ENCODE data around the gene AGAP5. TPM values are rescaled to one million over a fixed set of nuclear protein-coding genes. Genes with fewer than 3 reads are reported as not detected.

Gene AGAP5
- total RNA-seq, 2 experiments from 2014 or later = 8.8 to 9.8 TPM

- H3K27me3 Mint-ChIP-seq = peaks cover 3% of the 10 kb centered on the region
- ATAC-seq (no peak), DNase-seq (no peak)
- no peaks in the 10 kb centered on the region for H3K36me3 Mint-ChIP-seq (ENCODE audit: low read depth)
- H3K9me3 Mint-ChIP-seq = no peaks in the 10 kb centered on the region
- TF ChIP-seq, protein P1, sequence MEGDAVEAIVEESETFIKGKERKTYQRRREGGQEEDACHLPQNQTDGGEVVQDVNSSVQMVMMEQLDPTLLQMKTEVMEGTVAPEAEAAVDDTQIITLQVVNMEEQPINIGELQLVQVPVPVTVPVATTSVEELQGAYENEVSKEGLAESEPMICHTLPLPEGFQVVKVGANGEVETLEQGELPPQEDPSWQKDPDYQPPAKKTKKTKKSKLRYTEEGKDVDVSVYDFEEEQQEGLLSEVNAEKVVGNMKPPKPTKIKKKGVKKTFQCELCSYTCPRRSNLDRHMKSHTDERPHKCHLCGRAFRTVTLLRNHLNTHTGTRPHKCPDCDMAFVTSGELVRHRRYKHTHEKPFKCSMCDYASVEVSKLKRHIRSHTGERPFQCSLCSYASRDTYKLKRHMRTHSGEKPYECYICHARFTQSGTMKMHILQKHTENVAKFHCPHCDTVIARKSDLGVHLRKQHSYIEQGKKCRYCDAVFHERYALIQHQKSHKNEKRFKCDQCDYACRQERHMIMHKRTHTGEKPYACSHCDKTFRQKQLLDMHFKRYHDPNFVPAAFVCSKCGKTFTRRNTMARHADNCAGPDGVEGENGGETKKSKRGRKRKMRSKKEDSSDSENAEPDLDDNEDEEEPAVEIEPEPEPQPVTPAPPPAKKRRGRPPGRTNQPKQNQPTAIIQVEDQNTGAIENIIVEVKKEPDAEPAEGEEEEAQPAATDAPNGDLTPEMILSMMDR (IDR thresholded peaks at IDR 0.05) = no peak
- ChIA-PET CTCF (interaction anchor here (9.2 kb wide), 1 partner anchor 121 kb away, joined by 143 read pairs; no protein-coding TSS in a partner anchor), POLR2A (interaction anchor here (0.9 kb wide), 1 partner anchor 229 kb away, joined by 3 read pairs; no protein-coding TSS in a partner anchor)
- no peak overlapping the region for H3K27ac Mint-ChIP-seq
- H3K4me1 Mint-ChIP-seq (ENCODE audit: low read depth) = peaks cover 7% of the 10 kb centered on the region
- intact Hi-C loops (cut with micrococcal nuclease) = no loop called here
- H3K4me3 Mint-ChIP-seq = no peak overlapping the region
Measured at GRCh38 chr10:73650537-73651331, 47.2 kb downstream of the AGAP5 start.

- no peak for ATAC-seq
- intact Hi-C loops (cut with micrococcal nuclease) = no loop called here
- Mint-ChIP-seq H3K36me3 (ENCODE audit: low read depth) (no peaks in the 10 kb centered on the region), H3K27ac (no peak overlapping the region), H3K27me3 (peaks cover 3% of the 10 kb centered on the region), H3K4me1 (ENCODE audit: low read depth) (peaks cover 4% of the 10 kb centered on the region), H3K4me3 (no peak overlapping the region), H3K9me3 (no peaks in the 10 kb centered on the region)
- TF ChIP-seq, protein P1 (IDR thresholded peaks at IDR 0.05) = no peak
- ChIA-PET CTCF (interaction anchor here (9.2 kb wide), 1 partner anchor 120 kb away, joined by 143 read pairs; no protein-coding TSS in a partner anchor), POLR2A (no interaction called here)
- DNase-seq = no peak
Measured at GRCh38 chr10:73649876-73650536, 47.9 kb downstream of the AGAP5 start.

DNA sequence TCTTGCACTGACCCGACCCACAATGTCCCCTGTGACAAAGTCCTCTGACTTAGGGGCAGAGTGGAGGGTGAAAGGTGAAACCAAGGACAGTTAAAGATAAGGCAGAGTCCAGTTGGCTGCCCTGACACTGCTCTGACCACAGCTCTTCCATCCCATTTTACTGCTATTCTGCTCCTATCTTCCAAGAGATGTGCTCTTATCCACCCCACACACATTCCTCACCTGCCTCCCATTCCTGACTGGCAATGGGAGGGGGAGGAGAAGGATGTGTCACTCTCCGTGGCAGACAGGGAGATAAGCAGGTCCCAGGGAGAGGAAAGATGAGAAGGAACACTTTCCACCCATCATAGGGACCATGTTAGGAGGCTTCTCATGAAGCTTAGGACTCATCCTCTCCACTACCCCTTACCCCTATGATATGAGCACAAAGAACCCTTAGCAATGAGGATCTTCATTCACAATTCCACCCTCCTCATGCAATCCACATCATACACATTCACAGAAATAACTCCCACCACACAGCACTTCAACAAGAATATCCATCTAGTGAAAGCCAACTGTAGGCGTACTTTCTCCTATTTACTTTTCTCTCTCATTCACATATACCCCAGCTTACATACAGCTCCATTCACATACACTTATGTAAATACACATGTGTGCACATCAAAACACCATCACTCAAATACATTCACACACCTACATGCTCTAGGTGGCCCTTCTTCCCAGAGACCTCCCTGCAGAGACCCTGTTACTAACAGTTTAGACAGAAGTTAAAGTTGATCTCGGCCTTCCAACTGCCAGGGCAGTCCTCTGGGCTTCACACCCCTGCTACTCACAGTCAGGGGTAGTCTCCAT is 48.7 kb downstream of the AGAP5 start:
- Mint-ChIP-seq H3K27me3 (peaks cover 3% of the 10 kb centered on the region), H3K9me3 (no peaks in the 10 kb centered on the region), H3K4me1 (ENCODE audit: low read depth) (peaks cover 11% of the 10 kb centered on the region), H3K36me3 (ENCODE audit: low read depth) (no peaks in the 10 kb centered on the region), H3K4me3 (peak overlapping the region; percentile 8), H3K27ac (no peak overlapping the region)
- TF ChIP-seq, protein P1 (IDR thresholded peaks at IDR 0.05) = no peak
- ATAC-seq (no peak), DNase-seq (no peak)
- CTCF ChIA-PET = interaction anchor here (1.3 to 9.2 kb wide), 3 partner anchors 21 to 119 kb away, joined by 3 to 143 read pairs (median 3); no protein-coding TSS in a partner anchor
- POLR2A ChIA-PET = no interaction called here
- intact Hi-C loops (cut with micrococcal nuclease) = no loop called here

- Mint-ChIP-seq H3K27me3 (peaks cover 3% of the 10 kb centered on the region), H3K27ac (no peak overlapping the region), H3K4me3 (peak overlapping the region; percentile 58), H3K9me3 (no peaks in the 10 kb centered on the region), H3K36me3 (ENCODE audit: low read depth) (no peaks in the 10 kb centered on the region), H3K4me1 (ENCODE audit: low read depth) (peaks cover 15% of the 10 kb centered on the region)
- peak; percentile 18 for ATAC-seq
- ChIA-PET CTCF (interaction anchor here (1.1 to 9.2 kb wide), 4 partner anchors 19 to 118 kb away, joined by 3 to 143 read pairs (median 3); no protein-coding TSS in a partner anchor), POLR2A (interaction anchor here (1.0 kb wide), 1 partner anchor 118 kb away, joined by 3 read pairs; no protein-coding TSS in a partner anchor)
- peak; percentile 11 for DNase-seq
- intact Hi-C loops (cut with micrococcal nuclease) = no loop called here
- TF ChIP-seq, protein P1 (IDR thresholded peaks at IDR 0.05) = no peak
Measured at GRCh38 chr10:73647875-73648651, 49.8 kb downstream of the AGAP5 start.
